ENCODE results near the gene SMG1.

DNA sequence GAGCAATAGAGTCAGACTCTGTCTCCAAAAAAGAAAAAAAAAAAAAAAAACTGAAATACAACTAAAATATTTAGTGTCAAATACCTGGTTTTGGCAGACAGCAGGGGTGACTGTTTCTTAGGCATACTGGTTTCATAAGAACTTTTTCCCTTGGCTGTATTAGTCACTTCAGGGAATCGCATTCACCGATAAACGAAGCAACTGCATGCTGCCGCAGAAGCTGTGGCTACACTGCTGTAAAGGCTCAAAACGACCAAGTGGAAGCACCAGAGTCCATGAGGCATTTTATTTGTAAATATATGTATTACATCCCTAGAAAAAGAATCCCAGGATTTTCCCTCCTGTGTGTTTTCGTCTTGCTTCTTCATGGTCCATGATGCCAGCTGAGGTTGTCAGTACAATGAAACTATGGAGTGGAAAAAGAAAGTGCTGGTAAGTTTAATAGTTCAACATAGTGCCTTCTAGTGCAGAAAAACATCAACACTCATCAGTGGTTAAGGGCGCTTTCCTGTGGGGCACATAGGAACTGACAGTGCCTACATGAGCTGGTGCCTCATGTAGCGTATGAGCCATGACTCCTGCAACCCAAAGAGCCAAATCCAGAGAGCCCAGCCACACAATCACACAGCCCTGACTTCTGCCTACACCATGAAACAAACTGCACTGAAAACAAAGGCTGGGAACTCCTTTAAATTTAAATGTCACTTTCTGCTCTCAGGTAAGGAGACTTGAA lies 143.3 kb downstream of the SMG1 start:
- TF ChIP-seq EZH2 (IDR thresholded peaks at IDR 0.05; ENCODE audit: borderline replicate concordance, low read depth, low read length, poor library complexity, severe bottlenecking) = no peak
- TF ChIP-seq, protein P1, sequence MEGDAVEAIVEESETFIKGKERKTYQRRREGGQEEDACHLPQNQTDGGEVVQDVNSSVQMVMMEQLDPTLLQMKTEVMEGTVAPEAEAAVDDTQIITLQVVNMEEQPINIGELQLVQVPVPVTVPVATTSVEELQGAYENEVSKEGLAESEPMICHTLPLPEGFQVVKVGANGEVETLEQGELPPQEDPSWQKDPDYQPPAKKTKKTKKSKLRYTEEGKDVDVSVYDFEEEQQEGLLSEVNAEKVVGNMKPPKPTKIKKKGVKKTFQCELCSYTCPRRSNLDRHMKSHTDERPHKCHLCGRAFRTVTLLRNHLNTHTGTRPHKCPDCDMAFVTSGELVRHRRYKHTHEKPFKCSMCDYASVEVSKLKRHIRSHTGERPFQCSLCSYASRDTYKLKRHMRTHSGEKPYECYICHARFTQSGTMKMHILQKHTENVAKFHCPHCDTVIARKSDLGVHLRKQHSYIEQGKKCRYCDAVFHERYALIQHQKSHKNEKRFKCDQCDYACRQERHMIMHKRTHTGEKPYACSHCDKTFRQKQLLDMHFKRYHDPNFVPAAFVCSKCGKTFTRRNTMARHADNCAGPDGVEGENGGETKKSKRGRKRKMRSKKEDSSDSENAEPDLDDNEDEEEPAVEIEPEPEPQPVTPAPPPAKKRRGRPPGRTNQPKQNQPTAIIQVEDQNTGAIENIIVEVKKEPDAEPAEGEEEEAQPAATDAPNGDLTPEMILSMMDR (conservative IDR thresholded peaks at IDR 0.05; ENCODE audit: low read depth, low read length) = no peak
